ENCODE measurements around the gene LRRC75B. TPM values are rescaled to one million over a fixed set of nuclear protein-coding genes. Genes with fewer than 3 reads are reported as not detected.
"Not testable (repeated sequence)": the region's sequence is repeated elsewhere in the genome, so short reads cannot be mapped to it uniquely, and the experiment has no call there.

The LRRC75B gene
- polyA plus RNA-seq, 1 of the 3 experiments (the other 2 are of a cell fraction): 12.3 TPM

GRCh38 chr22:24599514-24599913 is 6.6 kb upstream of the LRRC75B start:
- H3K4me2 ChIP-seq: no peak overlapping the region
- H3K36me3 ChIP-seq (replicated peaks in 1 of 2; ENCODE audit: control insufficient read depth in 1 of 2, insufficient read depth in 2 of 2, low read length in 1 of 2): no peaks in the 10 kb centered on the region
- no peak overlapping the region for H3K9ac ChIP-seq
- H3K9me2 ChIP-seq: no peaks in the 10 kb centered on the region
- 100% methylated on average over 2 of the region's 8 CpGs for WGBS (ENCODE audit: low lambda C conversion rate)
- H3F3A ChIP-seq (replicated peaks; ENCODE audit: insufficient read depth): no peaks in the 10 kb centered on the region
- H4K20me1 ChIP-seq (ENCODE audit: insufficient read depth): no peaks in the 10 kb centered on the region
- no peaks in the 10 kb centered on the region for H3K9me3 ChIP-seq
- no peaks in the 10 kb centered on the region for H3K79me2 ChIP-seq (ENCODE audit: insufficient read depth)
- no peak overlapping the region for H2AFZ ChIP-seq (ENCODE audit: low read depth)
- H3K4me1 ChIP-seq (ENCODE audit: control insufficient read depth in 1 of 2, insufficient read depth in 2 of 2, low read depth in 1 of 2, low read length in 1 of 2): peaks cover 0 to 27% of the 10 kb centered on the region in 2 experiments; a peak in 1 of 4 replicates
- no peak for DNase-seq
- H3K27me3 ChIP-seq (ENCODE audit: insufficient read depth): no peaks in the 10 kb centered on the region
- H3K4me3 ChIP-seq (ENCODE audit: low read depth in 2 of 2, low read length in 1 of 2): no peak overlapping the region
- no peak overlapping the region for H3K27ac ChIP-seq (ENCODE audit: low read depth in 2 of 2, low read length in 1 of 2)
- no peak for TF ChIP-seq NRF1 (IDR thresholded peaks at IDR 0.05; ENCODE audit: low read depth, low read length)
- ChIA-PET POLR2A (interaction anchor here (1.1 kb wide), 1 partner anchor 11 kb away, joined by 3 read pairs; no protein-coding TSS in a partner anchor), CTCF (no interaction called here)

- H4K20me1 ChIP-seq (ENCODE audit: insufficient read depth); H3K79me2 ChIP-seq (ENCODE audit: insufficient read depth); H3K27me3 ChIP-seq (ENCODE audit: insufficient read depth); H3K9me2 ChIP-seq; H3K9me3 ChIP-seq; H3F3A ChIP-seq (replicated peaks; ENCODE audit: insufficient read depth); H3K36me3 ChIP-seq (replicated peaks in 1 of 2; ENCODE audit: control insufficient read depth in 1 of 2, insufficient read depth in 2 of 2, low read length in 1 of 2); H3K4me2 ChIP-seq; H2AFZ ChIP-seq (ENCODE audit: low read depth); H3K4me3 ChIP-seq (ENCODE audit: low read depth in 2 of 2, low read length in 1 of 2); DNase-seq; H3K27ac ChIP-seq (ENCODE audit: low read depth in 2 of 2, low read length in 1 of 2); POLR2A ChIA-PET; CTCF ChIA-PET; H3K9ac ChIP-seq: not testable (repeated sequence)
- peaks cover 0 to 33% of the 10 kb centered on the region in 2 experiments; a peak in 1 of 4 replicates for H3K4me1 ChIP-seq (ENCODE audit: control insufficient read depth in 1 of 2, insufficient read depth in 2 of 2, low read depth in 1 of 2, low read length in 1 of 2)
- 87% methylated on average over 9 of the region's 9 CpGs for WGBS (ENCODE audit: low lambda C conversion rate)
These were observed 4.2 kb upstream of the LRRC75B start for GRCh38 chr22:24597076-24597475.

- Histone ChIP-seq H3K79me2 (ENCODE audit: insufficient read depth) (no peaks in the 10 kb centered on the region), H2AFZ (ENCODE audit: low read depth) (no peak overlapping the region), H3K27me3 (ENCODE audit: insufficient read depth) (no peaks in the 10 kb centered on the region), H3K4me2 (no peak overlapping the region), H4K20me1 (ENCODE audit: insufficient read depth) (no peaks in the 10 kb centered on the region), H3K9ac (no peak overlapping the region), H3K36me3 (replicated peaks in 1 of 2; ENCODE audit: control insufficient read depth in 1 of 2, insufficient read depth in 2 of 2, low read length in 1 of 2) (no peaks in the 10 kb centered on the region), H3K27ac (ENCODE audit: low read depth in 2 of 2, low read length in 1 of 2) (no peak overlapping the region), H3K4me3 (ENCODE audit: low read depth in 2 of 2, low read length in 1 of 2) (no peak overlapping the region), H3K9me3 (no peaks in the 10 kb centered on the region), H3K9me2 (no peaks in the 10 kb centered on the region), H3F3A (replicated peaks; ENCODE audit: insufficient read depth) (no peaks in the 10 kb centered on the region), H3K4me1 (ENCODE audit: control insufficient read depth in 1 of 2, insufficient read depth in 2 of 2, low read depth in 1 of 2, low read length in 1 of 2) (peaks cover 0 to 33% of the 10 kb centered on the region in 2 experiments; a peak in 1 of 4 replicates)
- CTCF ChIA-PET: interaction anchor here (1.1 kb wide), 1 partner anchor 70 kb away, joined by 4 read pairs; no protein-coding TSS in a partner anchor
- POLR2A ChIA-PET: no interaction called here
- DNase-seq: no peak
- WGBS (ENCODE audit: low lambda C conversion rate): 83% methylated on average over 4 of the region's 4 CpGs
- TF ChIP-seq MEF2A (IDR thresholded peaks at IDR 0.05; ENCODE audit: borderline replicate concordance, low read depth): no peak
- TF ChIP-seq FOXJ3 (CRISPR knock-in tag; IDR thresholded peaks at IDR 0.05): no peak
- TF ChIP-seq GABPA (IDR thresholded peaks at IDR 0.05; ENCODE audit: low read depth): no peak
- no peak for TF ChIP-seq CHD2 (IDR thresholded peaks at IDR 0.05; ENCODE audit: low read length, partially characterized antibody)
- TF ChIP-seq POLR2AphosphoS5 (IDR thresholded peaks at IDR 0.05; ENCODE audit: low read depth, low read length): no peak
- TF ChIP-seq SIN3A (IDR thresholded peaks at IDR 0.05; ENCODE audit: borderline replicate concordance, low read depth, low read length): no peak
- TF ChIP-seq PBX3 (IDR thresholded peaks at IDR 0.05): no peak
- no peak for TF ChIP-seq RCOR1 (IDR thresholded peaks at IDR 0.05; ENCODE audit: low read length)
- TF ChIP-seq RXRA (IDR thresholded peaks at IDR 0.05; ENCODE audit: borderline replicate concordance, low read depth): no peak
- no peak for TF ChIP-seq RFX5 (IDR thresholded peaks at IDR 0.05; ENCODE audit: low read length)
- no peak for TF ChIP-seq ELF1 (IDR thresholded peaks at IDR 0.05)
- no peak for TF ChIP-seq TCF12 (IDR thresholded peaks at IDR 0.05)
These were observed 3.0 kb upstream of the LRRC75B start for GRCh38 chr22:24595863-24596262.

Measured in SK-N-SH (cell line).